Prostate gland (tissue), 2 donors: ENCODE results near the gene GPR141. TPM values are rescaled to one million over a fixed set of nuclear protein-coding genes. Genes with fewer than 3 reads are reported as not detected.

Source experiments
- DNase-seq: peaks from one replicate; pipeline ENCODE4 v3.0.0-alpha.2; 2019; ENCODE audit warnings: low spot score
- H3K27ac ChIP-seq, 2 donors: fragments of 200-600 bp; sonication (generic); 2 replicates each; pipeline ENCODE4 v1.5.1; 2017 to 2019
- H3K27me3 ChIP-seq: fragments of 200-600 bp; sonication (generic); replicated peaks from 2 replicates; pipeline ENCODE4 v1.5.1; 2019; ENCODE audit not compliant: insufficient read depth
- H3K36me3 ChIP-seq, 2 donors: fragments of 200-600 bp; sonication (generic); 1 replicate in 1 of 2; 2 replicates in 1 of 2; pipeline versions ENCODE4 v1.5.1 to v1.8.1; 2017 to 2019
- H3K4me1 ChIP-seq: fragments of 200-600 bp; sonication (generic); replicated peaks from 2 replicates; pipeline ENCODE4 v1.5.1; 2019
- H3K4me3 ChIP-seq, 2 donors: fragments of 200-600 bp; sonication (generic); 2 replicates each; pipeline ENCODE4 v1.5.1; 2017 to 2019
- H3K9me3 ChIP-seq: fragments of 200-600 bp; sonication (generic); 2 replicates; pipeline ENCODE4 v1.5.1; 2017
- POLR2A ChIP-seq: fragments of 450-650 bp; IDR thresholded peaks from one replicate; pipeline ENCODE4 v1.6.1; 2016; ENCODE audit warnings: antibody characterized with exemption, mild to moderate bottlenecking
- POLR2AphosphoS5 ChIP-seq: sonication (generic); formaldehyde crosslinking; IDR thresholded peaks from one replicate; pipeline ENCODE4 v1.6.1; 2017; ENCODE audit warnings: antibody characterized with exemption
- WGBS: methylation state at CpG from one replicate; pipeline ENCODE4 v1.1.5; 2018; 5-methylcytosine and 5-hydroxymethylcytosine counted together
- intact Hi-C: fragments of 100-400 bp; cut with DNase I; formaldehyde crosslinking; loops from one replicate; pipeline ENCODE4 v1.14.2; 2022
- total RNA-seq, 2 donors: library from RNA; depleted of rRNA; stranded (reverse); fragments of >200 nt; gene quantifications; one replicate each; pipeline ENCODE4 v1.1.0, GENCODE V29; 2016
- TF ChIP-seq, protein P1 (sequence below), 4 experiments: fragments of 200-600 bp in 2 of 4; fragments of 450-650 bp in 2 of 4; sonication (generic) in 2 of 4; IDR thresholded peaks; 1 replicate in 3 of 4; 2 replicates in 1 of 4; pipeline ENCODE4 v1.5.1; 2016 to 2019; ENCODE audit warnings: antibody characterized with exemption in 4 of 4, mild to moderate bottlenecking in 2 of 4, moderate library complexity in 2 of 4

GPR141 gene
- total RNA-seq, 2 donors from 2014 or later: 0.36 to 1.1 TPM

DNA sequence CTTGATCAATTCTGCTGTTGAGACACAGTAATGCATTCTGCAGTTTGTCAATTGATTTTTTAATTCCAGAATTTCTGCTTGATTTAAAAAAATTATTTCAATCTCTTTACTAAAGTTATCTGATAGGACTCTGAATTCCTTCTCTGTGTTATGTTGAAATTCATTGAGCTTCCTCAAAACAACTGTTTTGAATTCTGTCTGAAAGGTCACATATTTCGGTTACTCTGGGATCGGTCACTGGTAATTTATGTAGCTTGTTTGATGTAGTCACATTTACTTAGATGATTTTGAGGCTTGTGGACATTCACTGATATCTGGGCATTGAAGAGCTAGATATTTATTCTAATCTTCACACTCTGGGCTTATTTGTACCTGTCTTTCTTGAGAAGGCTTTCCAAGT is 97.6 kb downstream of the GPR141 start:
- TF ChIP-seq POLR2AphosphoS5 (no peak), POLR2A (no peak)
- TF ChIP-seq, protein P1, sequence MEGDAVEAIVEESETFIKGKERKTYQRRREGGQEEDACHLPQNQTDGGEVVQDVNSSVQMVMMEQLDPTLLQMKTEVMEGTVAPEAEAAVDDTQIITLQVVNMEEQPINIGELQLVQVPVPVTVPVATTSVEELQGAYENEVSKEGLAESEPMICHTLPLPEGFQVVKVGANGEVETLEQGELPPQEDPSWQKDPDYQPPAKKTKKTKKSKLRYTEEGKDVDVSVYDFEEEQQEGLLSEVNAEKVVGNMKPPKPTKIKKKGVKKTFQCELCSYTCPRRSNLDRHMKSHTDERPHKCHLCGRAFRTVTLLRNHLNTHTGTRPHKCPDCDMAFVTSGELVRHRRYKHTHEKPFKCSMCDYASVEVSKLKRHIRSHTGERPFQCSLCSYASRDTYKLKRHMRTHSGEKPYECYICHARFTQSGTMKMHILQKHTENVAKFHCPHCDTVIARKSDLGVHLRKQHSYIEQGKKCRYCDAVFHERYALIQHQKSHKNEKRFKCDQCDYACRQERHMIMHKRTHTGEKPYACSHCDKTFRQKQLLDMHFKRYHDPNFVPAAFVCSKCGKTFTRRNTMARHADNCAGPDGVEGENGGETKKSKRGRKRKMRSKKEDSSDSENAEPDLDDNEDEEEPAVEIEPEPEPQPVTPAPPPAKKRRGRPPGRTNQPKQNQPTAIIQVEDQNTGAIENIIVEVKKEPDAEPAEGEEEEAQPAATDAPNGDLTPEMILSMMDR (IDR thresholded peaks at IDR 0.05): no peak
- no peak overlapping the region for H3K27ac ChIP-seq
- H3K36me3 ChIP-seq: no peaks in the 10 kb centered on the region
- H3K4me1 ChIP-seq: no peaks in the 10 kb centered on the region
- 94% methylated on average over 2 of the region's 2 CpGs for WGBS
- H3K27me3 ChIP-seq: no peaks in the 10 kb centered on the region
- H3K9me3 ChIP-seq: no peaks in the 10 kb centered on the region
- no peak overlapping the region for H3K4me3 ChIP-seq
- no peak for DNase-seq
- intact Hi-C loops: no loop called here

DNA sequence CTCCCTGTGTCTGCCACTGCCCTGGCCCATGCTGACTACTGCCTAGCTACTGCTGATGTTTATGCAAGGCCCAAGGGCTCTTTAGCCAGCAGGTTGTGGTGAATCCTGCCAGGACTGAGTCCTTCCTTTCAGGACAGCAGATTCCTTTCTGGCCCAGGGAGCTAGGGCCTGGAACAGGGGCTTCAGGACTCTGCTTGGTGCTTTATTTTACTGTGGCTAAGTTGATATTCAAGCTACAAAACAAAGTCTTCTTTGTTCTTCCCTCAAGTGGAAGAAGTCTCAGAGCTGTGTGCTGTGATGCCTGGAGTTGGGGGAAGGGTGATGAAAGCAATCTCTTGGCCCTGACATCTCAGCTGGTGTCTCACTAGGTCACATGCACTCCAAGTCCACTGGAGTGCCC is 98.6 kb downstream of the GPR141 start:
- TF ChIP-seq POLR2A (no peak), POLR2AphosphoS5 (no peak)
- TF ChIP-seq, protein P1 (IDR thresholded peaks at IDR 0.05): no peak
- Histone ChIP-seq H3K36me3 (no peaks in the 10 kb centered on the region), H3K4me1 (no peaks in the 10 kb centered on the region), H3K27me3 (no peaks in the 10 kb centered on the region), H3K27ac (no peak overlapping the region), H3K9me3 (no peaks in the 10 kb centered on the region), H3K4me3 (no peak overlapping the region)
- intact Hi-C loops: no loop called here
- DNase-seq: no peak

DNA sequence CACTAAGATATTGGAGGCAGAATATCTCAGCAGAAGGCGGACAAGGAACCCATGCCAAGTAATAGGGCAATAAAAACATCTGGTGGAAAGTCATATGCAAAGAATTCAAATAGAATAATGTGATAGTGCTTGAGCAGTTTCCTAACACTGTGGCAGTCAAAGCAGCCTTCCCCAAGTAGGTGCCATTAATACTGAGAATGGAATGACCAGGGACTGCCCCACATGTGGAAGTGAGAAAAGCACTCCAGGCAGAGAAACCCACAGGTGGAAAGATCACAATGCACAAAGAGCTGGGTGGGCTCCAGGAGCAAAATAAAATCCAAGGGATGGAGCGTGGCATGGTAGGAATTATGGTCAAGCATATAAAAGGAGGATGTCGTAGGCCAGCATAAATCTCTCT is 100.4 kb downstream of the GPR141 start:
- 50% methylated on average over 3 of the region's 3 CpGs for WGBS
- H3K27ac ChIP-seq: no peak overlapping the region
- H3K36me3 ChIP-seq: no peaks in the 10 kb centered on the region
- H3K4me3 ChIP-seq: no peak overlapping the region
- intact Hi-C loops: no loop called here
- no peaks in the 10 kb centered on the region for H3K4me1 ChIP-seq
- no peaks in the 10 kb centered on the region for H3K27me3 ChIP-seq
- TF ChIP-seq POLR2A: no peak
- TF ChIP-seq, protein P1 (IDR thresholded peaks at IDR 0.05): no peak
- TF ChIP-seq POLR2AphosphoS5: no peak
- no peak for DNase-seq
- no peaks in the 10 kb centered on the region for H3K9me3 ChIP-seq

DNA sequence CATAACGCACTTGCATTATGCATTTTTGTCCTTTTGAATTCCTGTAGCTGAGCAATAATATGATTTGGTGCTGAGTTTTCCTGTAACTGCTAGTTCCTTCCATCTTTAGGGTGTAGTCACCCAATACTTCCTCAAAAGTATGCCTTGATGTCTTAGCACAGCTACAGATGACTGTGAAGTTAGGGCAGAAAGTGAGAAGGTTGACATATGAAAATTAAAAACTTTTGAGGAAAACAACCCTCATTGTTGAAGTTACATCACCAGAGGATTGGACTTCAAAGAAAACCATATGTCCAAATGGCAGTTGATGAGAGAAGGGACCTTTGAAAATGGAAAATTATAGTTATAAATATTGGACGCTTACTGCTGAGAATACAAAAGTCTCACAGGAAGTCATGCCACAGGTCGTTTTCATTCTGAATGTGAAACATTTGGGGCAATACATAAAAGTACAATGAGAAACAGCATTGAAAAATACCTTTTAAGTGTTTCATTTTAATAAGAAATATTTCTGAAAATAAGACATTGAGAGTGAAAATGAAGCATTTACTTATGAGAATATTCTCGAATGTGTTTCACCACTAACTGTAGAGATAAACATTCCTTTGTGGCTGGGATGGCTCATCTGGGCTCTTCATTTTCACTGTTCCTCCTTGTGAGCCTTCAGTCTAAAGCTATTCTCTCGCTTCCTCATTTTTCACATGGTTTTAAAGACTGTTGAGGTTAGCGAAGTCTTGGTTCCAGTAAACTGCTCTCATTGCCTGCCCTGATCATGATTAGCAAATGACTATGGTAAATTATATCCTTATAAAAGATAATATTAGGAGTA is 103.4 kb downstream of the GPR141 start:
- DNase-seq: no peak
- H3K27me3 ChIP-seq: no peaks in the 10 kb centered on the region
- WGBS: 72% methylated on average over 6 of the region's 6 CpGs
- no peak overlapping the region for H3K27ac ChIP-seq
- H3K9me3 ChIP-seq: no peaks in the 10 kb centered on the region
- no peak overlapping the region for H3K4me3 ChIP-seq
- TF ChIP-seq, protein P1 (IDR thresholded peaks at IDR 0.05): no peak
- TF ChIP-seq POLR2AphosphoS5 (no peak), POLR2A (no peak)
- no peaks in the 10 kb centered on the region for H3K36me3 ChIP-seq
- intact Hi-C loops: no loop called here
- no peaks in the 10 kb centered on the region for H3K4me1 ChIP-seq

Other genes starting within 250 kb of the GPR141 start
- 10 to 100 TPM in 1 of 2 donors, 1 to 10 TPM in 1; 6.7 to 19.3 TPM for gene ELMO1, start 234.9 kb upstream of the GPR141 start, total RNA-seq
- under 1 TPM in 1 of 2 donors, not detected in 1; 0.91 TPM for gene NME8, start 164.8 kb downstream of the GPR141 start, total RNA-seq
- 10 to 100 TPM in 1 of 2 donors, 1 to 10 TPM in 1; 3.2 to 25.3 TPM for gene SFRP4, start 233.1 kb downstream of the GPR141 start, total RNA-seq
- gene EPDR1, start 236.9 kb downstream of the GPR141 start, total RNA-seq: 10 to 100 TPM; 38.6 to 77.8 TPM